GM10266 (cell line): Measurements from ENCODE around the gene PER1.

ENCODE experiments used
- DNase-seq: peaks from one replicate; pipeline ENCODE4 v3.0.0; 2012; ENCODE audit errors: extremely low spot score
- TF ChIP-seq, protein P1 (sequence below): IDR thresholded peaks from 2 replicates; pipeline ENCODE4 v1.5.1; 2012; ENCODE audit warnings: mild to moderate bottlenecking, low read depth; ENCODE audit not compliant: control insufficient read depth, insufficient read depth; ENCODE audit errors: missing control alignments

The PER1 gene

DNA sequence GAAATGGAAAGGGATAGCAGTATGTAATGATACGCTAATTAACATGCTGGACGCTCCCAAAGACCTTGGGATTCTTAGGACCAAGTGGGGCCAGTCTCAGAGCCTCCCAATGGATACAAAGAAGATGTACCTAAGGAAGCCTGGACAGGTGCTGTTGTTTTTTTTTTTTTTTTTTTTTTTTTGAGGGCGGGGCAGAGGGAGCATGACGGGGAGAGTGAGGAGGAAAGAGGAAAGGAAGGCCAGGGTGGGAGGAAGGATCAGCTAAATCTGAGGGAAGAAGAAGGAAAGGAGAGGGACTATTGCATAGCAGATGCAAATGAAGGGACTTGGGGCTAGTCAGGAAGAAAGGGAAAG lies 8.0 kb upstream of the PER1 start:
- TF ChIP-seq, protein P1, sequence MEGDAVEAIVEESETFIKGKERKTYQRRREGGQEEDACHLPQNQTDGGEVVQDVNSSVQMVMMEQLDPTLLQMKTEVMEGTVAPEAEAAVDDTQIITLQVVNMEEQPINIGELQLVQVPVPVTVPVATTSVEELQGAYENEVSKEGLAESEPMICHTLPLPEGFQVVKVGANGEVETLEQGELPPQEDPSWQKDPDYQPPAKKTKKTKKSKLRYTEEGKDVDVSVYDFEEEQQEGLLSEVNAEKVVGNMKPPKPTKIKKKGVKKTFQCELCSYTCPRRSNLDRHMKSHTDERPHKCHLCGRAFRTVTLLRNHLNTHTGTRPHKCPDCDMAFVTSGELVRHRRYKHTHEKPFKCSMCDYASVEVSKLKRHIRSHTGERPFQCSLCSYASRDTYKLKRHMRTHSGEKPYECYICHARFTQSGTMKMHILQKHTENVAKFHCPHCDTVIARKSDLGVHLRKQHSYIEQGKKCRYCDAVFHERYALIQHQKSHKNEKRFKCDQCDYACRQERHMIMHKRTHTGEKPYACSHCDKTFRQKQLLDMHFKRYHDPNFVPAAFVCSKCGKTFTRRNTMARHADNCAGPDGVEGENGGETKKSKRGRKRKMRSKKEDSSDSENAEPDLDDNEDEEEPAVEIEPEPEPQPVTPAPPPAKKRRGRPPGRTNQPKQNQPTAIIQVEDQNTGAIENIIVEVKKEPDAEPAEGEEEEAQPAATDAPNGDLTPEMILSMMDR: no peak
- DNase-seq: no peak

DNA sequence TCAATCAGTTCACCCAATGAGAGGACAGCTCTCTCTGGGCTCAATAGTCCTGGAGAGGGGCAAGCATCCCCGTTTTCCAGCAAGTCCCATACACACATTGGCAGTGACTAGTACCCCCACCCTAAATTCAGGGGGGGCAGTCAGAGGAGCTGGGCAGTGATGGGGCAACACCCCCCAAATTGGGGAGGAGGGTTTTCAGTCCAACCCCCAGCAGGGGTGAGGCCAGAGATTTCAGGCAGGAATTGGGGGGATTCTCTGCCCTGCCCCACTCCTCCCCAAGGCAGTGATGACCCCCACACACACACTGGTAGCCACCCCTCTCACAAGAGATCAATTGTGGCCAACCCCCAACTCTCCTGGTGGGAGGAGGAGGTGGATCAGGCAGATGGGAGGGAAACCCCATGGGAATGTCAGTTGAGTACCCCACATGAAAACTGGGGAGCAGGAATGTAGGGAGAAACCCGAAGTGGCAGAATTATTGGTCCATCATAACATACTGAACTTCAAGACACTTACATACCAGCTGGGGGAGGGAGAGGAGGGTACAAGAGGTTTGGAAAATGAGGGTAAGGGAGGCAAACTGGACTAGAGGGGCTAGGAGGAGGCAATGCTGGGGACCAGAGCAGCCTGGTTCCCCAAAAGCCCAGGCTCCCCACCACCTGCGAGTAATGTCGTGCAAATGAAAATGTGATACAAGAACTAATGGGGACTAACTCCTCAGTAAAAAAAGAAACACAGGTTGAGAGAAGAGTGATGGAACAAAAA lies 7.4 kb upstream of the PER1 start:
- no peak for DNase-seq
- TF ChIP-seq, protein P1: no peak

DNA sequence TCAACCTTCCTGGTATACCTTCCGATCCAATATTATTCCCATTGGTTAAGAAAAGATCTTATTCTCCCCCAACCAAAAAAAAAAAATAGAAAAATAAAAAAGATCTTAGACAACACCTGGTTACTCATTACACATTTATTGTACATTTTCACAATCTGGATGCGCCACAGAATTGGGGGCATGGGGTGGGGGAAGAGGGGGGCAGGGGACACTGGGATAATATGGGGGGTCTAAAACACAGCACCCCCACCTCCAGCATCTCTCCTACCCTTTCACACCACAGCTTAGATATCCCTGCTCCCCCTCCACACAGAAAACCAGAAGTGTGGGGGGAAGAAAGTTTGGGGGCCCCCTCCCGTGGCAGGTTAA lies 6.8 kb upstream of the PER1 start:
- TF ChIP-seq, protein P1: no peak
- no peak for DNase-seq

DNA sequence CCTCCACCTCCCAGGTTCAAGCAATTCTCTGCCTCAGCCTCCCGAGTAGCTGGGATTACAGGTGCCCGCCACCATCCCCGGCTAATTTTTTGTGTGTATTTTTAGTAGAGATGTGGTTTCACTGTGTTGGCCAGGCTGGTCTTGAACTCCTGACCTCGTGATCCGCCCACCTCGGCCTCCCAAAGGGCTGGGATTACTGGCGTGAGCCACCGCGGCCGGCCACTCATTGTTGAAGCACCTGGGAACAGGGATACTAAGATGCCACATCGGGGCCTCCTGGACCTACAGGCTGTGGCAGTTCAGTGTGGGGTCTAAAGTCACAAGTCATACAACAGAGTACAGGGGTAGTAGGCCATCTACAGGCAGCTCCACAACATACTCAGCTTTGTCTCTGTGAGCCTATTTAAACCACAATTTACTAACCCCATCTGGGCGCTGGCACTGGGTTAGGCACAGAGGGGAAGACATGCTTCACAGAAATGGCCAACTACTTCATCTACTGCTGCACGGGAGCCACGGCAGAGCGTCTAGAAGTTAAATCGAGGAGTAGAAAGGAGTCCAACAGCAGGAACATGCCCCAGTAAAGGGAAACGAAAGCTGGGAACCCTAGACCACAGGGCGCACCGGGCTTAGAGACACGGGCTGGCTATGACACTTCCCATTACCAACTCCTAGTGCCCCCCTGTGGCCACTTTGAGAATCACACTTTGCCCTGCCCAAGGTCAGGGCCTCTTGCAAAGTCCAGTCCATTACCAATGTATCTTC lies 6.2 kb upstream of the PER1 start:
- peak; percentile 87 for DNase-seq
- TF ChIP-seq, protein P1: peak; percentile 89

DNA sequence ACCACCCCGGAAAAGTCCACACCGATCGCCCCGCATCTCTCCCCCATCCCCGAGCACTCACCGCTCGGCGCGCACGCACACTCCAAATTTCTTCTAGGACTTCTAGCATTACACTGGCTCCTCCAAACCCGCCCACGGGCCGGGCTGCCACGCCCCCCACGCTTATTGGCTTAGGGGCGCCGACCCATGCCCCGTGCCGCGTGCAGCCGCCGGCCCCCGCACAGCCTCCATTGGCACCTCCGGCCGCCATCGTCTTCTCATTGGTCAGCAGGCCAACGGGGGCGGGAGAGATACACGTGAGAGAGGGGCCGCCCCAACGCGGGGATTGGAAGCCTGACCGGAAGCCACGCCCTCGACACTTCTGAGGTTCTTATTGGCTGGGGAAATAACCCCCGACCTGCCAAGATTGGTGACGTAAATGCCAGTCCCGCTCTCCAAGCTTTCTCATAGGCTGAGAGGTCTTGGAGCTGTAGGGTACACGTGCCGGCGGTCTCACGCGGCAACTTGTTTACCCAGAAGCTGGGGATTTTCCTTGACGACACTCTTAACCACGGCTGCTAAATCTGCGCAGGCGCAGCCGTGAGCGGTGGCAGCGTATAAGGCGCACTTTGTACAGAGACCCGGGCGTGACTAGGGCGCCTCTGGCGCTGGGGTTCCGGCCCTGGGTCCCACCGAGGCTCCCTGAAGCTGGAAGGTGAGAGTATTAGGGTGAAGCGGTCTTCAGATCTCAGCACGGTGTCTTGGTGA lies 4.2 kb upstream of the PER1 start:
- peak; percentile 97 for DNase-seq

DNA sequence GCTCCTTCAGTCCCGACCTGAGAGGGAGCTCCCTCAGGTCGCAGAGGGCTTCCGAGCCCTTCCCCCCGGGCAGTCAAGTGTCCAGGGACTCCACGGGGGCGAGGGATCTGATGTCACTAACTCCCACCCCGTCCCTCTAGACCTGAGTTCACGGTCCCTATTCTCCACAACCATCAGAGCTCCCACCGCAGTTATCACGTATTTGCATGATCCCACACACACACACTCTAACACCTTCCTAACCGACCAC lies 3.7 kb upstream of the PER1 start:
- TF ChIP-seq, protein P1: no peak
- DNase-seq: no peak

More for the DNA sequence above, 4.2 kb upstream of the PER1 start:
- TF ChIP-seq, protein P1: peak; percentile 8

DNA sequence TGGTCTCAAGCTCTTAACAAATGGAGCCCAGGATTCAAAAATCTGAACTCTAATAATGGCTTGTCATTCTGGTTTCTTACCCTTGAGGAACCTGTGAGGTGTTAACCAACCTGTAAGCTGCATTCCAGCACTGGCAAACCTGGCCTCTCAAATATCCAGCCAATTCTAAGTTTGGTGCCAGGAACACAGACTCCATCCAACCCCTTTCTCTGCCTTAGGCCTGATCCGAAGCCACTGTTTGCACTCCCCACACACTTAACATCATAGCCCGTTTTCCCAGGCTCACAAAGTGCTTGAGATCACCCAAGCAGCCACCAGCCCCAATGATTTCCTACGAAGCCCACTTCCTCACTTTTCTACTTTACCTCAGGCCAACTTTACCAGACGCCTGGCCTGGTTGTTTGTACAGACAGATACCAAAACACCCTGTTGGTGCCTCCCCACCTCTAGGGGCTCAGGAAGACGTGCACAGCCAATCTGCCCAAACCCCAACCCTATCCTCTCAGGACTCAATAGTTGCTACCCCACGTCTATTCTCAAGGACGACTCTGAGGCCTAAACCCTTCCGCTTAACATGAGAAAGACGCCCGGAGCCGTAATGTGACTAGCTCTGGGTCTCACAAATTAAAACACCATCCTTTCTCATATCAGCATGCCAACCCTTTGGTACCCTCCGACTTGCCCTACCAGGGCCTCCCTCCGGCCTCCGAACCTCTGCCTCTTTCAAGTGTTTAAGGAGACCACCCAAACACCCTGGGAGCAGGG lies 3.2 kb upstream of the PER1 start:
- TF ChIP-seq, protein P1: no peak
- DNase-seq: no peak
